H9 (cell line): Measurements from ENCODE around the gene LPP. TPM values are rescaled to one million over a fixed set of nuclear protein-coding genes. Genes with fewer than 3 reads are reported as not detected.

Source experiments
- DNase-seq: peaks from one replicate; pipeline ENCODE4 v3.0.0-alpha.2; 2017
- H2AFZ ChIP-seq: one replicate; pipeline ENCODE4 v1.6.1; 2013; ENCODE audit warnings: mild to moderate bottlenecking, low read length, control low read depth, moderate library complexity
- H2AK5ac ChIP-seq: 2 replicates; pipeline ENCODE4 v1.6.1; 2013; ENCODE audit warnings: low read length, control low read depth, mixed read lengths; ENCODE audit not compliant: insufficient read length
- H2BK120ac ChIP-seq: one replicate; pipeline ENCODE4 v1.6.1; 2013; ENCODE audit warnings: low read depth, mild to moderate bottlenecking, low read length, control low read depth, inconsistent platforms; ENCODE audit not compliant: poor library complexity, severe bottlenecking
- H2BK12ac ChIP-seq: 2 replicates; pipeline ENCODE4 v1.6.1; 2013; ENCODE audit warnings: low read length, control low read depth, mixed read lengths, low read depth; ENCODE audit not compliant: insufficient read length
- H2BK15ac ChIP-seq: 2 replicates; pipeline ENCODE4 v1.6.1; 2013; ENCODE audit warnings: low read depth, low read length, control low read depth
- H2BK20ac ChIP-seq: one replicate; pipeline ENCODE4 v1.6.1; 2013; ENCODE audit warnings: low read depth, mild to moderate bottlenecking, low read length, control low read depth, inconsistent platforms; ENCODE audit not compliant: poor library complexity, severe bottlenecking
- H2BK5ac ChIP-seq: 2 replicates; pipeline ENCODE4 v1.6.1; 2013; ENCODE audit warnings: low read length, control low read depth, mixed read lengths; ENCODE audit not compliant: insufficient read length
- H3K14ac ChIP-seq: 2 replicates; pipeline ENCODE4 v1.6.1; 2013; ENCODE audit warnings: low read length, control low read depth; ENCODE audit not compliant: insufficient read depth
- H3K18ac ChIP-seq: 2 replicates; pipeline ENCODE4 v1.6.1; 2013; ENCODE audit warnings: low read depth, mild to moderate bottlenecking, mixed read lengths, low read length, control low read depth; ENCODE audit not compliant: insufficient read length
- H3K23ac ChIP-seq: 2 replicates; pipeline ENCODE4 v1.6.1; 2013; ENCODE audit warnings: low read length, control low read depth, mixed read lengths, low read depth; ENCODE audit not compliant: insufficient read length
- H3K23me2 ChIP-seq: 2 replicates; pipeline ENCODE4 v1.6.1; 2013; ENCODE audit warnings: low read depth, mild to moderate bottlenecking, mixed read lengths, low read length, control low read depth; ENCODE audit not compliant: insufficient read length, poor library complexity, severe bottlenecking
- H3K27ac ChIP-seq: 2 replicates; pipeline ENCODE4 v1.5.1; 2013; ENCODE audit warnings: low read length, control low read depth, mixed read lengths, low read depth; ENCODE audit not compliant: insufficient read length
- H3K27me3 ChIP-seq: 2 replicates; pipeline ENCODE4 v1.6.1; 2013; ENCODE audit warnings: low read length, control low read depth, inconsistent platforms; ENCODE audit not compliant: insufficient read depth
- H3K4ac ChIP-seq: 2 replicates; pipeline ENCODE4 v1.6.1; 2013; ENCODE audit warnings: low read depth, mild to moderate bottlenecking, control low read depth, inconsistent platforms, low read length, moderate library complexity
- H3K4me1 ChIP-seq: 2 replicates; pipeline ENCODE4 v1.6.1; 2013; ENCODE audit warnings: low read length, control low read depth, inconsistent platforms; ENCODE audit not compliant: insufficient read depth
- H3K4me2 ChIP-seq: 2 replicates; pipeline ENCODE4 v1.6.1; 2013; ENCODE audit warnings: low read length, control low read depth, mixed read lengths; ENCODE audit not compliant: insufficient read length, insufficient read depth
- H3K56ac ChIP-seq: 2 replicates; pipeline ENCODE4 v1.6.1; 2013; ENCODE audit warnings: low read depth, mild to moderate bottlenecking, mixed read lengths, low read length, control low read depth; ENCODE audit not compliant: insufficient read length
- H3K79me1 ChIP-seq: 2 replicates; pipeline ENCODE4 v1.6.1; 2013; ENCODE audit warnings: low read depth, mild to moderate bottlenecking, moderate library complexity, low read length, control low read depth, inconsistent platforms; ENCODE audit not compliant: insufficient read depth, poor library complexity, severe bottlenecking
- H3K79me2 ChIP-seq: 2 replicates; pipeline ENCODE4 v1.6.1; 2013; ENCODE audit warnings: low read length, control low read depth, inconsistent platforms; ENCODE audit not compliant: insufficient read depth
- H3K9ac ChIP-seq: 2 replicates; pipeline ENCODE4 v1.6.1; 2013; ENCODE audit warnings: low read length, control low read depth, mixed read lengths; ENCODE audit not compliant: insufficient read length; ENCODE audit errors: extremely low read depth
- H3K9me3 ChIP-seq: one replicate; pipeline ENCODE4 v1.6.1; 2013; ENCODE audit warnings: low read depth, low read length, inconsistent platforms; ENCODE audit not compliant: control insufficient read depth
- H3T11ph ChIP-seq: one replicate; pipeline ENCODE4 v1.6.1; 2013; ENCODE audit warnings: mild to moderate bottlenecking, low read length, control low read depth, inconsistent platforms
- H4K20me1 ChIP-seq: one replicate; pipeline ENCODE4 v1.6.1; 2013; ENCODE audit not compliant: control insufficient read depth, insufficient read length, insufficient read depth
- H4K5ac ChIP-seq: 2 replicates; pipeline ENCODE4 v1.6.1; 2013; ENCODE audit warnings: low read depth, mild to moderate bottlenecking, mixed read lengths, low read length, control low read depth; ENCODE audit not compliant: insufficient read length
- H4K8ac ChIP-seq: replicated peaks from 2 replicates; pipeline ENCODE4 v1.6.1; 2013; ENCODE audit warnings: low read length, control low read depth, mixed read lengths, low read depth; ENCODE audit not compliant: insufficient read length
- H4K91ac ChIP-seq: 2 replicates; pipeline ENCODE4 v1.6.1; 2013; ENCODE audit warnings: low read depth, mild to moderate bottlenecking, moderate library complexity, mixed read lengths, low read length, control low read depth; ENCODE audit not compliant: insufficient read length
- H3K27ac Mint-ChIP-seq, 3 experiments: 2 replicates in 2 of 3; 3 replicates in 1 of 3; pipeline ENCODE4 v1.8.0; 2020 to 2021; ENCODE audit warnings: mixed read lengths in 3 of 3, mild to moderate bottlenecking in 1 of 3, moderate library complexity in 1 of 3
- H3K27me3 Mint-ChIP-seq: 2 replicates; pipeline ENCODE4 v1.8.0; 2021; ENCODE audit warnings: low read depth, mild to moderate bottlenecking, moderate library complexity, mixed read lengths
- H3K36me3 Mint-ChIP-seq, 3 experiments: 2 replicates in 2 of 3; 3 replicates in 1 of 3; pipeline ENCODE4 v1.8.0; 2020 to 2021; ENCODE audit warnings: low read depth in 3 of 3, mixed read lengths in 3 of 3; ENCODE audit not compliant: insufficient read depth in 1 of 3
- H3K4me1 Mint-ChIP-seq, 2 experiments: 2 replicates each; pipeline ENCODE4 v1.8.0; 2020; ENCODE audit warnings: mixed read lengths in 2 of 2
- H3K4me3 Mint-ChIP-seq, 2 experiments: 2 replicates in 1 of 2; 3 replicates in 1 of 2; pipeline ENCODE4 v1.8.0; 2020 to 2021; ENCODE audit warnings: mild to moderate bottlenecking in 2 of 2, mixed read lengths in 2 of 2, moderate library complexity in 1 of 2
- H3K9me3 Mint-ChIP-seq, 2 experiments: 2 replicates in 1 of 2; 3 replicates in 1 of 2; pipeline ENCODE4 v1.8.0; 2020; ENCODE audit warnings: mild to moderate bottlenecking in 2 of 2, mixed read lengths in 2 of 2, moderate library complexity in 1 of 2
- CTCF ChIP-seq: fragments of 200-600 bp; sonication (generic); conservative IDR thresholded peaks from 3 replicates; pipeline ENCODE4 v1.8.0; 2021; ENCODE audit warnings: antibody characterized with exemption, mild to moderate bottlenecking
- WGBS: extraction: QIAGEN DNeasy Blood & Tissue Kit; methylation state at CpG from one replicate; pipeline ENCODE4 v1.1.7; 2013; ENCODE audit warnings: missing lambda C conversion rate, low lambda C conversion rate, mixed read lengths; ENCODE audit not compliant: insufficient read length; ENCODE audit errors: extremely low coverage; 5-methylcytosine and 5-hydroxymethylcytosine counted together
- total RNA-seq: library from RNA; stranded (reverse); gene quantifications from 2 replicates; pipeline ENCODE4 v1.2.1, GENCODE V29; 2021

Gene LPP
- total RNA-seq, 1 experiment from 2014 or later, result 64.6 TPM

- no peaks in the 10 kb centered on the region for H3K9me3 ChIP-seq
- H3K9me3 Mint-ChIP-seq, result no peaks in the 10 kb centered on the region
- H2BK15ac ChIP-seq, result no peak overlapping the region
- no peak overlapping the region for H3K27ac ChIP-seq
- TF ChIP-seq CTCF, result no peak
- no peak overlapping the region for H3K4me3 Mint-ChIP-seq
- no peak overlapping the region for H2BK12ac ChIP-seq
- H3K23ac ChIP-seq, result no peak overlapping the region
- no peaks in the 10 kb centered on the region for H3K79me2 ChIP-seq
- peaks cover 3% of the 10 kb centered on the region; the same call in 1 of the 2 replicates for H3K4me1 ChIP-seq
- no peak overlapping the region for H3K4ac ChIP-seq
- H3K79me1 ChIP-seq, result no peaks in the 10 kb centered on the region
- DNase-seq, result no peak
- no peak overlapping the region for H3K56ac ChIP-seq
- H3K27ac Mint-ChIP-seq, result no peak overlapping the region
- H3K36me3 Mint-ChIP-seq, result no peaks in the 10 kb centered on the region
- H4K5ac ChIP-seq, result no peak overlapping the region
- H3K9ac ChIP-seq, result no peak overlapping the region
- H2AK5ac ChIP-seq, result no peak overlapping the region
- H2BK120ac ChIP-seq, result no peak overlapping the region
- no peak overlapping the region for H3K4me2 ChIP-seq
- peaks cover 8 to 12% of the 10 kb centered on the region in 2 experiments for H3K4me1 Mint-ChIP-seq
- no peaks in the 10 kb centered on the region for H3K27me3 Mint-ChIP-seq
- no peak overlapping the region for H2BK20ac ChIP-seq
- H2AFZ ChIP-seq, result no peak overlapping the region
- H2BK5ac ChIP-seq, result no peak overlapping the region
- no CpG with 5 or more reads among the region's 1 CpG for WGBS
- H3K27me3 ChIP-seq, result no peaks in the 10 kb centered on the region
- no peak overlapping the region for H3K14ac ChIP-seq
- H3T11ph ChIP-seq, result no peak overlapping the region
- H4K8ac ChIP-seq, result no peak overlapping the region
- H3K23me2 ChIP-seq, result no peaks in the 10 kb centered on the region
- H3K18ac ChIP-seq, result no peak overlapping the region
- no peak overlapping the region for H4K91ac ChIP-seq
- no peaks in the 10 kb centered on the region for H4K20me1 ChIP-seq
These were observed 531.8 kb downstream of the LPP start for GRCh38 chr3:188685789-188686188.
